ENCODE results near the gene GRID1. TPM values are rescaled to one million over a fixed set of nuclear protein-coding genes. Genes with fewer than 3 reads are reported as not detected.

GRID1 gene
- total RNA-seq, 1 experiment from 2014 or later = 5.6 TPM

GRCh38 chr10:86246279-86246940, 120.2 kb downstream of the GRID1 start:
- Histone ChIP-seq H3K27me3 (ENCODE audit: insufficient read depth, low read length) (no peaks in the 10 kb centered on the region), H3K4me1 (ENCODE audit: control insufficient read depth in 1 of 2, insufficient read depth in 2 of 2, low read length in 2 of 2) (no peaks in the 10 kb centered on the region), H3K4me2 (ENCODE audit: low read length) (no peak overlapping the region), H4K20me1 (ENCODE audit: insufficient read depth) (no peaks in the 10 kb centered on the region), H3K27ac (ENCODE audit: low read depth, low read length) (no peak overlapping the region), H3K36me3 (ENCODE audit: control insufficient read depth in 1 of 2, insufficient read depth in 2 of 2, low read length in 2 of 2) (no peaks in the 10 kb centered on the region), H3K79me2 (ENCODE audit: insufficient read depth, low read length) (no peaks in the 10 kb centered on the region), H2AFZ (ENCODE audit: low read depth, low read length, poor library complexity, severe bottlenecking) (no peak overlapping the region), H3K4me3 (replicated peaks in 1 of 2; ENCODE audit: low read depth in 1 of 2, low read length in 2 of 2) (no peak overlapping the region), H3K9me3 (ENCODE audit: control insufficient read depth in 1 of 2, insufficient read depth in 1 of 2, low read depth in 1 of 2, low read length in 2 of 2) (no peaks in the 10 kb centered on the region), H3K9me2 (ENCODE audit: insufficient read depth) (no peaks in the 10 kb centered on the region), H3K9ac (ENCODE audit: low read length) (no peak overlapping the region)
- ATAC-seq (no peak), DNase-seq (ENCODE audit: low read depth, low spot score) (no peak)
- POLR2A ChIA-PET = no interaction called here
- CTCF ChIA-PET = no interaction called here
- RAD21 ChIA-PET (ENCODE audit: low non-redundant PET in 1 of 2, low total read pairs in 2 of 2, uncharacterized antibody in 2 of 2, unreplicated experiment in 2 of 2) = no interaction called here
- intact Hi-C loops (cut with micrococcal nuclease) = no loop called here
- BruUV-seq (replicated peaks) = no TSS peak
- TF ChIP-seq JUND (IDR thresholded peaks at IDR 0.05) = no peak
- TF ChIP-seq ZBTB33 (IDR thresholded peaks at IDR 0.05; ENCODE audit: extremely low read depth, insufficient replicate concordance, low read length) = no peak

DNA sequence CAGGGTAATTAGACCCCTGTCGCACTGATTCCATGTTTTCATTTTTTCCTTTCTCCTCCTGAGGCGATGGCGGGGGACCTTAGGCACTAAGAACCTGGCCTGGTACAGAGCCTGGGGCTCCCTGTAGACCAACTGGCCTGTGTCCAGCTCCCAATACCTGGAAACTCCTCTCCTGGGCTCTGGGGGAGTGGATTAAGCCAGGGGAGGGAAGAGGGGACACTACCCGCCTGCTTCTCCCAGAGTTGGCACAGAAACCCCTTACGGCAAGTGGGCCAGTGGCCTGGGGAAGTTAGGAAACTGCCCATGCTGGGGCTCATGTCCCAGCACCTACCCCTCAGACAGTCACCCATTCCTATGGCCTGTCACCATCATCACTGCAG, 121.6 kb downstream of the GRID1 start:
- RAD21 ChIA-PET (ENCODE audit: low non-redundant PET in 1 of 2, low total read pairs in 2 of 2, uncharacterized antibody in 2 of 2, unreplicated experiment in 2 of 2) = no interaction called here

More for the DNA sequence above, 121.6 kb downstream of the GRID1 start:
- no peak overlapping the region for H3K9ac ChIP-seq (ENCODE audit: low read length)
- TF ChIP-seq EZH2phosphoT487 (IDR thresholded peaks at IDR 0.05; ENCODE audit: borderline replicate concordance) (no peak), CEBPB (IDR thresholded peaks at IDR 0.05; ENCODE audit: low read depth) (no peak), JUND (IDR thresholded peaks at IDR 0.05) (no peak), EGR1 (IDR thresholded peaks at IDR 0.05; ENCODE audit: low read depth) (no peak), SIN3A (IDR thresholded peaks at IDR 0.05; ENCODE audit: low read depth) (no peak), YY1 (IDR thresholded peaks at IDR 0.05; ENCODE audit: extremely low read depth, insufficient replicate concordance, low read depth, low read length) (no peak), ELF1 (IDR thresholded peaks at IDR 0.05; ENCODE audit: borderline replicate concordance, low read depth) (no peak), EZH2 (IDR thresholded peaks at IDR 0.05) (no peak), SP1 (IDR thresholded peaks at IDR 0.05; ENCODE audit: low read depth) (no peak), SRF (IDR thresholded peaks at IDR 0.05; ENCODE audit: low read depth) (no peak), ATF3 (IDR thresholded peaks at IDR 0.05) (no peak), ZFX (IDR thresholded peaks at IDR 0.05) (no peak), RAD21 (IDR thresholded peaks at IDR 0.05; ENCODE audit: low read depth) (no peak), POLR2A (IDR thresholded peaks at IDR 0.05; ENCODE audit: borderline replicate concordance, extremely low read depth, insufficient read depth, insufficient read length) (no peak), ZNF274 (IDR thresholded peaks at IDR 0.05; ENCODE audit: low read depth, low read length) (no peak), TCF7L2 (IDR thresholded peaks at IDR 0.05; ENCODE audit: borderline replicate concordance, extremely low read depth, insufficient read depth, insufficient read length) (no peak), MAX (IDR thresholded peaks at IDR 0.05) (no peak), FOSL1 (IDR thresholded peaks at IDR 0.05; ENCODE audit: low read depth) (no peak)
- H2AFZ ChIP-seq (ENCODE audit: low read depth, low read length, poor library complexity, severe bottlenecking) = no peak overlapping the region
- no peaks in the 10 kb centered on the region for H3K36me3 ChIP-seq (ENCODE audit: control insufficient read depth in 1 of 2, insufficient read depth in 2 of 2, low read length in 2 of 2)
- no peak overlapping the region for H3K4me2 ChIP-seq (ENCODE audit: low read length)
- ATAC-seq = no peak
- H4K20me1 ChIP-seq (ENCODE audit: insufficient read depth) = no peaks in the 10 kb centered on the region
- H3K4me1 ChIP-seq (ENCODE audit: control insufficient read depth in 1 of 2, insufficient read depth in 2 of 2, low read length in 2 of 2) = no peaks in the 10 kb centered on the region
- no peaks in the 10 kb centered on the region for H3K9me3 ChIP-seq (ENCODE audit: control insufficient read depth in 1 of 2, insufficient read depth in 1 of 2, low read depth in 1 of 2, low read length in 2 of 2)
- no peaks in the 10 kb centered on the region for H3K27me3 ChIP-seq (ENCODE audit: insufficient read depth, low read length)
- H3K79me2 ChIP-seq (ENCODE audit: insufficient read depth, low read length) = no peaks in the 10 kb centered on the region
- H3K9me2 ChIP-seq (ENCODE audit: insufficient read depth) = no peaks in the 10 kb centered on the region
- no peak overlapping the region for H3K4me3 ChIP-seq (replicated peaks in 1 of 2; ENCODE audit: low read depth in 1 of 2, low read length in 2 of 2)
- POLR2A ChIA-PET = no interaction called here
- intact Hi-C loops (cut with micrococcal nuclease) = no loop called here
- BruUV-seq (replicated peaks) = no TSS peak
- no peak for DNase-seq (ENCODE audit: low read depth, low spot score)
- no peak overlapping the region for H3K27ac ChIP-seq (ENCODE audit: low read depth, low read length)
- CTCF ChIA-PET = no interaction called here

All from HCT116 (cell line).